Liver (tissue), 9 donors: ENCODE measurements around the gene FUT7. TPM values are rescaled to one million over a fixed set of nuclear protein-coding genes. Genes with fewer than 3 reads are reported as not detected.
A peak's percentile ranks its signal among the peaks of the same experiment; 100 is the strongest.

Experiments
- DNase-seq: peaks from one replicate; pipeline ENCODE4 v3.0.0-alpha.2; 2017; ENCODE audit warnings: low spot score
- H3K27ac ChIP-seq, 2 donors: one replicate each; pipeline ENCODE4 v1.7.0; 2013; ENCODE audit warnings: inconsistent platforms in 2 of 2, low read length in 2 of 2, control low read depth in 1 of 2, low read depth in 1 of 2, mild to moderate bottlenecking in 1 of 2
- H3K27me3 ChIP-seq, 4 donors: one replicate each; pipeline versions ENCODE4 v1.6.1 to v1.7.0; 2013; ENCODE audit warnings: low read length in 3 of 4, inconsistent platforms in 1 of 4, mild to moderate bottlenecking in 1 of 4, moderate library complexity in 1 of 4; ENCODE audit not compliant: control insufficient read depth in 4 of 4, insufficient read depth in 4 of 4
- H3K36me3 ChIP-seq, 4 donors: one replicate each; pipeline versions ENCODE4 v1.6.1 to v1.7.0; 2013; ENCODE audit warnings: low read length in 3 of 4, mild to moderate bottlenecking in 3 of 4, low read depth in 1 of 4, moderate library complexity in 1 of 4; ENCODE audit not compliant: control insufficient read depth in 4 of 4, insufficient read depth in 3 of 4
- H3K4me1 ChIP-seq, 4 donors: one replicate each; pipeline versions ENCODE4 v1.6.1 to v1.7.0; 2013; ENCODE audit warnings: low read length in 3 of 4, mild to moderate bottlenecking in 3 of 4, moderate library complexity in 1 of 4; ENCODE audit not compliant: control insufficient read depth in 4 of 4, insufficient read depth in 4 of 4
- H3K4me3 ChIP-seq, 3 donors: one replicate each; pipeline versions ENCODE4 v1.6.1 to v1.7.0; 2013; ENCODE audit warnings: low read length in 3 of 3, control low read depth in 1 of 3, low read depth in 1 of 3, mild to moderate bottlenecking in 1 of 3
- H3K9ac ChIP-seq, 2 donors: one replicate each; pipeline ENCODE4 v1.7.0; 2013; ENCODE audit warnings: low read length in 2 of 2, mild to moderate bottlenecking in 2 of 2, moderate library complexity in 2 of 2, control low read depth in 1 of 2, low read depth in 1 of 2
- H3K9me3 ChIP-seq, 4 donors: one replicate each; pipeline versions ENCODE4 v1.6.1 to v1.7.0; 2013; ENCODE audit warnings: low read length in 3 of 4; ENCODE audit not compliant: control insufficient read depth in 4 of 4
- ATF3 ChIP-seq: IDR thresholded peaks from 2 replicates; pipeline ENCODE4 v1.6.1; 2016; ENCODE audit warnings: antibody characterized with exemption
- CTCF ChIP-seq: fragments of 150-350 bp; IDR thresholded peaks from 2 replicates; pipeline ENCODE4 v1.5.1; 2017; ENCODE audit warnings: improper control_type of control experiment, low read depth, low read length; ENCODE audit not compliant: missing input control
- EGR1 ChIP-seq, 2 donors: IDR thresholded peaks; 2 replicates each; pipeline ENCODE4 v1.6.1; 2016 to 2018; ENCODE audit warnings: antibody characterized with exemption in 2 of 2, low read depth in 2 of 2
- FOXA1 ChIP-seq: IDR thresholded peaks from 2 replicates; pipeline ENCODE4 v1.6.1; 2016; ENCODE audit warnings: antibody characterized with exemption
- FOXA2 ChIP-seq: IDR thresholded peaks from 2 replicates; pipeline ENCODE4 v1.6.1; 2016; ENCODE audit warnings: antibody characterized with exemption
- GABPA ChIP-seq, 2 donors: IDR thresholded peaks in 1 of 2; conservative IDR thresholded peaks in 1 of 2; 2 replicates each; pipeline ENCODE4 v1.6.1; 2016; ENCODE audit warnings: antibody characterized with exemption in 2 of 2, mild to moderate bottlenecking in 1 of 2, moderate library complexity in 1 of 2
- HNF4A ChIP-seq, 2 donors: conservative IDR thresholded peaks; 2 replicates each; pipeline ENCODE4 v1.6.1; 2016; ENCODE audit warnings: antibody characterized with exemption in 2 of 2, mild to moderate bottlenecking in 2 of 2
- HNF4G ChIP-seq: IDR thresholded peaks from 2 replicates; pipeline ENCODE4 v1.6.1; 2016; ENCODE audit warnings: antibody characterized with exemption
- JUND ChIP-seq, 2 donors: IDR thresholded peaks; 2 replicates each; pipeline ENCODE4 v1.6.1; 2016; ENCODE audit warnings: antibody characterized with exemption in 2 of 2
- MAX ChIP-seq: IDR thresholded peaks from 2 replicates; pipeline ENCODE4 v1.6.1; 2016; ENCODE audit warnings: antibody characterized with exemption
- NR2F2 ChIP-seq: IDR thresholded peaks from 2 replicates; pipeline ENCODE4 v1.6.1; 2016; ENCODE audit warnings: antibody characterized with exemption
- RAD21 ChIP-seq, 2 donors: IDR thresholded peaks; 2 replicates each; pipeline ENCODE4 v1.6.1; 2016; ENCODE audit warnings: antibody characterized with exemption in 2 of 2, mild to moderate bottlenecking in 2 of 2
- REST ChIP-seq: IDR thresholded peaks from 2 replicates; pipeline ENCODE4 v1.6.1; 2016; ENCODE audit warnings: antibody characterized with exemption, mild to moderate bottlenecking
- RXRA ChIP-seq, 2 donors: IDR thresholded peaks; 2 replicates each; pipeline ENCODE4 v1.6.1; 2017 to 2018; ENCODE audit warnings: antibody characterized with exemption in 2 of 2, mild to moderate bottlenecking in 1 of 2
- SP1 ChIP-seq: IDR thresholded peaks from 2 replicates; pipeline ENCODE4 v1.6.1; 2018; ENCODE audit warnings: antibody characterized with exemption, mild to moderate bottlenecking
- TAF1 ChIP-seq: conservative IDR thresholded peaks from 2 replicates; pipeline ENCODE4 v1.6.1; 2016; ENCODE audit warnings: antibody characterized with exemption, mild to moderate bottlenecking
- YY1 ChIP-seq: IDR thresholded peaks from 2 replicates; pipeline ENCODE4 v1.6.1; 2016; ENCODE audit warnings: antibody characterized with exemption, mild to moderate bottlenecking
- ZBTB33 ChIP-seq: IDR thresholded peaks from 2 replicates; pipeline ENCODE4 v1.6.1; 2016; ENCODE audit warnings: antibody characterized with exemption
- WGBS: extraction: QIAGEN DNeasy Blood & Tissue Kit; methylation state at CpG from one replicate; pipeline ENCODE4 v1.1.7; 2013; 5-methylcytosine and 5-hydroxymethylcytosine counted together
- polyA plus RNA-seq, 2 donors: library from polyadenylated mRNA; stranded (reverse) in 1 of 2; unstranded in 1 of 2; fragments of 200-250 nt in 1 of 2; fragments of >200 nt in 1 of 2; fragmentation: Nextera tagmentation in 1 of 2; extraction: Ambion mirVana in 1 of 2; gene quantifications; one replicate each; pipeline versions ENCODE4 v1.2.1 to v1.2.3, GENCODE V29; 2013 to 2015
- total RNA-seq, 2 donors: library from RNA; depleted of rRNA; stranded (reverse); fragments of >200 nt; gene quantifications; one replicate each; pipeline ENCODE4 v1.2.3, GENCODE V29; 2014
- donor health status: healthy.
- donor health status: healthy.
- donor health status: healthy.
- donor health status: healthy.
- donor health status: healthy.

The FUT7 gene
- total and polyA plus RNA-seq, 4 donors, result 0.14 to 0.67 (median 0.37) TPM; not detected in 1

- H3K4me3 ChIP-seq, result no peak overlapping the region
- TF ChIP-seq GABPA (IDR thresholded peaks at IDR 0.05 in 1 of 2, conservative IDR thresholded peaks at IDR 0.05 in 1 of 2), result no peak
- H3K36me3 ChIP-seq, result no peaks in the 10 kb centered on the region
- H3K9ac ChIP-seq, result no peak overlapping the region
- peak overlapping the region; percentile 22 to 44 for H3K27ac ChIP-seq
- peaks cover 33 to 59% (median 46%) of the 10 kb centered on the region in 4 donors for H3K4me1 ChIP-seq
- H3K9me3 ChIP-seq, result no peaks in the 10 kb centered on the region
- WGBS, result 89% methylated on average over 15 of the region's 15 CpGs
- no peaks in the 10 kb centered on the region for H3K27me3 ChIP-seq
- no peak for DNase-seq
These were observed 8.3 kb downstream of the FUT7 start for GRCh38 chr9:137023583-137023991.

GRCh38 chr9:137023157-137023556 lies 8.7 kb downstream of the FUT7 start:
- Histone ChIP-seq H3K9me3 (no peaks in the 10 kb centered on the region), H3K36me3 (no peaks in the 10 kb centered on the region), H3K4me1 (peaks cover 30 to 56% (median 43%) of the 10 kb centered on the region in 4 donors), H3K27ac (peak overlapping the region; percentile 22 to 44), H3K9ac (no peak overlapping the region), H3K4me3 (no peak overlapping the region), H3K27me3 (no peaks in the 10 kb centered on the region)
- no peak for DNase-seq
- 42% methylated on average over 7 of the region's 7 CpGs for WGBS
- TF ChIP-seq YY1 (no peak), RXRA (IDR thresholded peaks at IDR 0.05) (peak; percentile 54 to 73), HNF4A (conservative IDR thresholded peaks at IDR 0.05) (peak; percentile 21 to 36), SP1 (peak; percentile 19), RAD21 (IDR thresholded peaks at IDR 0.05) (no peak), NR2F2 (peak; percentile 97)

GRCh38 chr9:137022662-137023008 lies 9.3 kb downstream of the FUT7 start:
- H3K4me1 ChIP-seq, result peaks cover 30 to 54% (median 42%) of the 10 kb centered on the region in 4 donors
- H3K27ac ChIP-seq, result no peak overlapping the region
- H3K9me3 ChIP-seq, result no peaks in the 10 kb centered on the region
- TF ChIP-seq NR2F2 (no peak), YY1 (no peak), ATF3 (no peak), FOXA2 (no peak), MAX (no peak), TAF1 (no peak), RXRA (IDR thresholded peaks at IDR 0.05) (no peak), EGR1 (IDR thresholded peaks at IDR 0.05; ENCODE audit: low read depth in 2 of 2) (no peak), RAD21 (IDR thresholded peaks at IDR 0.05) (no peak), HNF4A (conservative IDR thresholded peaks at IDR 0.05) (no peak), FOXA1 (no peak), CTCF (no peak), REST (no peak), SP1 (no peak), HNF4G (no peak), GABPA (IDR thresholded peaks at IDR 0.05 in 1 of 2, conservative IDR thresholded peaks at IDR 0.05 in 1 of 2) (no peak), ZBTB33 (no peak), JUND (IDR thresholded peaks at IDR 0.05) (no peak)
- no peaks in the 10 kb centered on the region for H3K27me3 ChIP-seq
- peaks cover 0 to 2% (median under 1%) of the 10 kb centered on the region in 4 donors for H3K36me3 ChIP-seq
- WGBS, result 81% methylated on average over 23 of the region's 23 CpGs
- no peak overlapping the region for H3K9ac ChIP-seq
- no peak overlapping the region for H3K4me3 ChIP-seq
- DNase-seq, result no peak
